Measurements from ENCODE around the gene PRAC1. TPM values are rescaled to one million over a fixed set of nuclear protein-coding genes. Genes with fewer than 3 reads are reported as not detected.

PRAC1 gene
- total and polyA plus RNA-seq, 10 of the 15 experiments (the other 5 are each of a cell fraction or from before 2014, with no cell fraction given): not detected

GRCh38 chr17:48767263-48767774 is 45.0 kb upstream of the PRAC1 start (continued):
- TF ChIP-seq CEBPZ (IDR thresholded peaks at IDR 0.05; ENCODE audit: low read depth, low read length) (no peak), HSF1 (IDR thresholded peaks at IDR 0.05; ENCODE audit: low read depth, low read length) (no peak), SP1 (IDR thresholded peaks at IDR 0.05; ENCODE audit: low read depth, low read length) (no peak)

GRCh38 chr17:48761114-48761513 is 38.8 kb upstream of the PRAC1 start:
- DNase-seq (ENCODE audit: low read depth, low spot score) (no peak), ATAC-seq (no peak), FAIRE-seq (no peak)
- RAD21 ChIA-PET (ENCODE audit: unreplicated experiment): no interaction called here
- no peak overlapping the region for H3K4me3 ChIP-seq
- no peaks in the 10 kb centered on the region for H3K36me3 ChIP-seq (ENCODE audit: control insufficient read depth in 2 of 2, insufficient read depth in 2 of 2, low read length in 1 of 2)
- no peak overlapping the region for H3K27ac ChIP-seq (ENCODE audit: control insufficient read depth, insufficient read depth)
- no TSS peak for BruUV-seq (replicated peaks)
- SMC1A ChIA-PET (ENCODE audit: uncharacterized antibody, unreplicated experiment): no interaction called here
- H4K20me1 ChIP-seq (ENCODE audit: control insufficient read depth, insufficient read depth): no peaks in the 10 kb centered on the region
- H3K4me2 ChIP-seq (ENCODE audit: control insufficient read depth, insufficient read depth): no peak overlapping the region
- no peaks in the 10 kb centered on the region for H3K79me2 ChIP-seq (ENCODE audit: control insufficient read depth, insufficient read depth, low read length)
- H3K9me3 ChIP-seq (replicated peaks; ENCODE audit: control insufficient read depth, insufficient read depth, low read length): no peaks in the 10 kb centered on the region
- intact Hi-C loops (cut with micrococcal nuclease; ENCODE audit: unreplicated experiment) (no loop called here), in situ Hi-C loops (cut with MboI) (no loop called here)
- CTCF ChIA-PET: interaction anchor here (1.1 to 1.6 kb wide), 3 partner anchors 18 to 118 kb away, joined by 4 to 5 read pairs (median 4); no protein-coding TSS in a partner anchor
- H3K9ac ChIP-seq (ENCODE audit: control insufficient read depth, insufficient read depth, low read length): no peak overlapping the region
- TF ChIP-seq TCF3 (IDR thresholded peaks at IDR 0.05; ENCODE audit: borderline replicate concordance, insufficient read depth, low read depth, low read length): no peak
- TF ChIP-seq NFYA (IDR thresholded peaks at IDR 0.05; ENCODE audit: borderline replicate concordance, low read depth, low read length): no peak
- no peak for TF ChIP-seq SMC3 (IDR thresholded peaks at IDR 0.05; ENCODE audit: borderline replicate concordance, low read length)
- TF ChIP-seq HDAC6 (IDR thresholded peaks at IDR 0.05; ENCODE audit: unreplicated experiment): no peak
- no peak for TF ChIP-seq SUZ12 (IDR thresholded peaks at IDR 0.05; ENCODE audit: unreplicated experiment)
- TF ChIP-seq RELB (IDR thresholded peaks at IDR 0.05; ENCODE audit: low read depth): no peak
- H3K4me1 ChIP-seq (ENCODE audit: control insufficient read depth, insufficient read depth, low read length): no peaks in the 10 kb centered on the region
- H3K27me3 ChIP-seq (replicated peaks in 1 of 2; ENCODE audit: control insufficient read depth in 2 of 2, insufficient read depth in 2 of 2, low read length in 1 of 2): peaks cover 0 to 3% of the 10 kb centered on the region in 2 experiments; a peak in 2 of 4 replicates
- no peak overlapping the region for H2AFZ ChIP-seq (ENCODE audit: control insufficient read depth, low read depth, low read length)
- POLR2A ChIA-PET: no interaction called here
- 55% methylated on average over 6 of the region's 6 CpGs for WGBS (ENCODE audit: insufficient coverage, insufficient replicate concordance, low lambda C conversion rate, missing lambda C conversion rate)

All from GM12878 (cell line).